ENCODE measurements around the gene CWF19L1.

GRCh38 chr10:100229819-100230422 is 37.5 kb downstream of the CWF19L1 start:
- peak; percentile 96 for TF ChIP-seq ZNF121 (CRISPR knock-in tag; IDR thresholded peaks at IDR 0.05)
- no peak for TF ChIP-seq SP1 (CRISPR knock-in tag; conservative IDR thresholded peaks at IDR 0.05)
- no peak for TF ChIP-seq ELF4 (CRISPR knock-in tag; IDR thresholded peaks at IDR 0.05; ENCODE audit: low read depth)
- TF ChIP-seq IRF1 (CRISPR knock-in tag; IDR thresholded peaks at IDR 0.05) = no peak
- no peak for TF ChIP-seq JUN (CRISPR knock-in tag; IDR thresholded peaks at IDR 0.05)
- no peak for TF ChIP-seq CTCF (IDR thresholded peaks at IDR 0.05)
- TF ChIP-seq ZNF671 (CRISPR knock-in tag; IDR thresholded peaks at IDR 0.05) = no peak
- TF ChIP-seq E2F4 (CRISPR knock-in tag; IDR thresholded peaks at IDR 0.05; ENCODE audit: borderline replicate concordance, low read depth) = no peak
- TF ChIP-seq TP53 (CRISPR knock-in tag; IDR thresholded peaks at IDR 0.05) = no peak
